Astrocyte (in vitro differentiated cells and primary cell): ENCODE data around the gene DOCK11. TPM values are rescaled to one million over a fixed set of nuclear protein-coding genes. Genes with fewer than 3 reads are reported as not detected.
A peak's percentile ranks its signal among the peaks of the same experiment; 100 is the strongest.

Experiments used
- DNase-seq: peaks from one replicate; pipeline ENCODE4 v3.0.0-alpha.2; 2010; ENCODE audit warnings: low read depth
- FAIRE-seq: peaks from 2 replicates; lab custom pipeline; 2011; peaks lifted over from hg19 to GRCh38; lab: Jason Lieb, UNC
- H2AFZ ChIP-seq: 2 replicates; pipeline ENCODE4 v1.6.0; 2012; ENCODE audit warnings: low read depth, low read length, inconsistent platforms
- H3K27ac ChIP-seq: 2 replicates; pipeline ENCODE4 v1.5.1; 2011; ENCODE audit warnings: low read depth, low read length, inconsistent platforms
- H3K27me3 ChIP-seq: 2 replicates; pipeline ENCODE4 v1.6.0; 2011; ENCODE audit warnings: low read length, inconsistent platforms; ENCODE audit not compliant: insufficient read depth
- H3K36me3 ChIP-seq: 2 replicates; pipeline ENCODE4 v1.5.1; 2011; ENCODE audit warnings: low read length, inconsistent platforms; ENCODE audit not compliant: insufficient read depth
- H3K4me1 ChIP-seq: 2 replicates; pipeline ENCODE4 v1.5.1; 2011; ENCODE audit warnings: low read length, inconsistent platforms; ENCODE audit not compliant: insufficient read depth
- H3K4me2 ChIP-seq: 2 replicates; pipeline ENCODE4 v1.6.0; 2012; ENCODE audit warnings: low read length, inconsistent platforms
- H3K4me3 ChIP-seq: 2 replicates; pipeline ENCODE4 v1.5.1; 2011; ENCODE audit warnings: low read depth, mild to moderate bottlenecking, low read length, inconsistent platforms; ENCODE audit not compliant: insufficient read depth
- H3K79me2 ChIP-seq: 2 replicates; pipeline ENCODE4 v1.6.0; 2012; ENCODE audit warnings: mild to moderate bottlenecking, low read length, inconsistent platforms; ENCODE audit not compliant: insufficient read depth
- H3K9ac ChIP-seq: 2 replicates; pipeline ENCODE4 v1.6.0; 2012; ENCODE audit warnings: mild to moderate bottlenecking, low read length, inconsistent platforms
- H3K9me3 ChIP-seq: 2 replicates; pipeline ENCODE4 v1.5.1; 2012; ENCODE audit warnings: low read depth, mild to moderate bottlenecking, low read length, inconsistent platforms; ENCODE audit not compliant: insufficient read depth
- H4K20me1 ChIP-seq: 2 replicates; pipeline ENCODE4 v1.6.0; 2012; ENCODE audit warnings: low read length, inconsistent platforms; ENCODE audit not compliant: insufficient read depth
- H3K27ac Mint-ChIP-seq: one replicate; pipeline ENCODE4 v1.8.0; 2021; ENCODE audit warnings: mild to moderate bottlenecking, mixed read lengths; ENCODE audit not compliant: unreplicated experiment
- H3K27me3 Mint-ChIP-seq: one replicate; pipeline ENCODE4 v1.8.0; 2021; ENCODE audit warnings: low read depth, mixed read lengths; ENCODE audit not compliant: unreplicated experiment
- H3K36me3 Mint-ChIP-seq: one replicate; pipeline ENCODE4 v1.8.0; 2021; ENCODE audit warnings: low read depth, mixed read lengths; ENCODE audit not compliant: unreplicated experiment
- H3K4me1 Mint-ChIP-seq: one replicate; pipeline ENCODE4 v1.8.0; 2021; ENCODE audit warnings: low read depth, mixed read lengths; ENCODE audit not compliant: unreplicated experiment
- H3K4me3 Mint-ChIP-seq: one replicate; pipeline ENCODE4 v1.8.0; 2021; ENCODE audit warnings: mild to moderate bottlenecking, moderate library complexity, mixed read lengths; ENCODE audit not compliant: unreplicated experiment
- H3K9me3 Mint-ChIP-seq: one replicate; pipeline ENCODE4 v1.8.0; 2021; ENCODE audit warnings: mild to moderate bottlenecking, mixed read lengths; ENCODE audit not compliant: unreplicated experiment
- CTCF ChIP-seq: IDR thresholded peaks from 2 replicates; pipeline ENCODE4 v1.5.1; 2011; ENCODE audit warnings: low read depth, mild to moderate bottlenecking, inconsistent platforms, low read length, moderate library complexity; ENCODE audit not compliant: insufficient read depth
- EZH2 ChIP-seq: IDR thresholded peaks from 2 replicates; pipeline ENCODE4 v1.6.1; 2012; ENCODE audit warnings: mild to moderate bottlenecking, low read length, inconsistent platforms; ENCODE audit not compliant: insufficient read depth
- total RNA-seq: library from RNA; stranded (reverse); gene quantifications from 2 replicates; pipeline ENCODE4 v1.2.1, GENCODE V29; 2021

DOCK11 gene
- total RNA-seq, 1 donor from 2014 or later = 4.7 TPM

DNA sequence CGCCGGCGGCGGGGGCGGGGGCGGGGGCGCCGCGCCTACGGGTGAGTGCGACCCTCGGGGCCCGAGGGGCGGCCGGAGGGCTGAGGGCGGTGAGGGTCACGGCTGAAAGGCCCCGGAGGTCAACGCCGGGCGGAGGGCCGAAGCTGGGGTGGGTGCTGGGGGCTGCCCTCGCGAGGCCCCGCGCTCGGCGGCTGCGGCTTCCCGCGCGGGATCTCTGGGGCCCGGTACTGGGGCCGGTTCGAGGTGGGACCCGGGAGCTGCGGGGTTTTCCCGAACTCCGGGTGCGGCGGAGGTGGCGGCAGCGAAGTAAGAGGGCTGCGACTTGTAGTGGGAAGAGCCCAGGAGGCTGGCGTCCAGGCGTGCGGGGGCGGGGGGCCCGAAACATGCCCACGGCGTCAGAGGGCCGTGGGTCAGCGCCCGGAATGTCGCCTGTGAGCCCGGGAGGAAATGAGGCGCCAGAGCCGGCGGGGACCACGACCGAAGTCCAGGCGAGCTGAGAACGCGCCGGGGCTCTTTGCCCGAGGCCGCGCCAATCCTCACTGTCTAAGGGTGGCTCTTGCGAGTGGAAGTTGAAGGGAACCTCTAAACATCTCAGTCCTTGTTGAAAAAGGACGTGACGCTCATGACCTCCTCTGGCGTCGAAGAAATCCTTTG is 232.2 kb downstream of the DOCK11 start:
- DNase-seq = peak; percentile 8
- H3K9ac ChIP-seq = peak overlapping the region; percentile 79
- peaks cover 15% of the 10 kb centered on the region for H3K4me1 Mint-ChIP-seq
- peak overlapping the region; percentile 83 for H3K27ac Mint-ChIP-seq
- no peaks in the 10 kb centered on the region for H3K9me3 ChIP-seq
- H3K79me2 ChIP-seq = peaks cover 1% of the 10 kb centered on the region
- H3K27ac ChIP-seq = peak overlapping the region; percentile 65
- peak overlapping the region; percentile 85 for H3K4me3 Mint-ChIP-seq
- TF ChIP-seq CTCF (no peak), EZH2 (no peak)
- H3K4me1 ChIP-seq = peaks cover 19% of the 10 kb centered on the region
- no peaks in the 10 kb centered on the region for H3K27me3 Mint-ChIP-seq
- H3K36me3 Mint-ChIP-seq = no peaks in the 10 kb centered on the region
- peak overlapping the region; percentile 64 for H3K4me3 ChIP-seq
- H3K36me3 ChIP-seq = no peaks in the 10 kb centered on the region
- FAIRE-seq = no peak
- H4K20me1 ChIP-seq = no peaks in the 10 kb centered on the region
- H3K9me3 Mint-ChIP-seq = no peaks in the 10 kb centered on the region
- H2AFZ ChIP-seq = peak overlapping the region; percentile 78
- peak overlapping the region; percentile 84 for H3K4me2 ChIP-seq
- no peaks in the 10 kb centered on the region for H3K27me3 ChIP-seq

DNA sequence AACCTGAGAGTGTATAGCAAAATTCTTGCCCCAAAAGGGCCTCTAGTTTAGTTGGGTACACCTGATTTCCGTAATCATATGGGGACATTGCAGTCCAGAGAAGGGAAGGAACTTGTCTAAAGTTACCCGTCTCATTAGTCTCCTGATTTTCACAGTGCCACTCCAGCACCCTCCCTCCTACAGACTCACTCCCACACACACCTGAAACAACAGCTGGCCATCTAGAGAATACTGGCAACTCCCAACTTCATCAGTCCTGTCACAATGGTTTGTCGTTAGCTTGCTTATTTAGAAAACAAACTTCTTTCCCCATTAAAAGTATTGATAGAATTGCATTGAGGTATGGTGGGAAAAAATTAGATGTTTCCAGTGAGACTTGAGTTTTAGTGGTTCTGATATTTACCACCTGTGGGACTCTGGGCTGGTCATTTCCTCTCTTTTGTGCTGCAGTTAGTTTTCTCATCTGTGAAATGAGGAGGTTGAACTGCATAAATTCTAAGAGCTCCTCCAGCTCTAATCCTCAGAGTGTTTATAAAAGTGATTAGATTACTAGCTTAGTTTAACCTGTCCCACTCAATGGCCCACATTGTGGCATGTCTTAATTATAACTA is 233.5 kb downstream of the DOCK11 start:
- Histone ChIP-seq H3K79me2 (peaks cover 11% of the 10 kb centered on the region), H3K36me3 (no peaks in the 10 kb centered on the region), H3K9me3 (no peaks in the 10 kb centered on the region), H3K27ac (no peak overlapping the region), H3K4me3 (no peak overlapping the region), H4K20me1 (no peaks in the 10 kb centered on the region), H3K4me2 (peak overlapping the region; percentile 84), H3K9ac (no peak overlapping the region), H3K27me3 (no peaks in the 10 kb centered on the region), H3K4me1 (peaks cover 19% of the 10 kb centered on the region), H2AFZ (no peak overlapping the region)
- no peak overlapping the region for H3K4me3 Mint-ChIP-seq
- H3K4me1 Mint-ChIP-seq = peaks cover 15% of the 10 kb centered on the region
- no peak for FAIRE-seq
- no peaks in the 10 kb centered on the region for H3K9me3 Mint-ChIP-seq
- DNase-seq = no peak
- no peak overlapping the region for H3K27ac Mint-ChIP-seq
- no peaks in the 10 kb centered on the region for H3K27me3 Mint-ChIP-seq
- H3K36me3 Mint-ChIP-seq = no peaks in the 10 kb centered on the region
- TF ChIP-seq CTCF (no peak), EZH2 (no peak)
